ENCODE data around the gene HLA-E. TPM values are rescaled to one million over a fixed set of nuclear protein-coding genes. Genes with fewer than 3 reads are reported as not detected.
"Not testable (repeated sequence)": the region's sequence is repeated elsewhere in the genome, so short reads cannot be mapped to it uniquely, and the experiment has no call there.

Gene HLA-E
- total RNA-seq, 2 donors from 2014 or later: 332 to 370 TPM

DNA sequence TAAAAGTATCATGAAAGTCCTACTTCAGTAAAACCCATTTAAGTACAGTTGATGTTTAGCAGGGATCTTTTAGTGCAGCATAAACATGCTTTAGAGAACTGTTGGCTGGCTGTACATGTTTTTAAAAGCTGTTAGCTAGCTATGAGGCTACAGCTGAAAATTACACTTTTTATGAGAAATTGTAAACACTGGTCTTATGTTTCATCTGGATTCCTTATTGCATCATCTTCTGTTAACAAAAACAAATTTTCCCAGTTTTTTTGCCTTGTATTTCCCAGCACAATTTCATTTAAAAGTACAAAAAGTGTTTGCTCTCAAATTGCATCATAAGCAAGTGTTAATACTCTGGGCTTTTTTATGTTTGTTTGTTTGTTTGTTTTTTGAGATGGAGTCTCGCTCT lies 18.3 kb upstream of the HLA-E start:
- intact Hi-C loops (cut with DNase I, micrococcal nuclease): loop anchor here in 1 of 2 donors (10.0 kb wide), 1 partner anchor 124 kb away; no protein-coding TSS in a partner anchor
- DNase-seq (no peak), ATAC-seq (no peak)

DNA sequence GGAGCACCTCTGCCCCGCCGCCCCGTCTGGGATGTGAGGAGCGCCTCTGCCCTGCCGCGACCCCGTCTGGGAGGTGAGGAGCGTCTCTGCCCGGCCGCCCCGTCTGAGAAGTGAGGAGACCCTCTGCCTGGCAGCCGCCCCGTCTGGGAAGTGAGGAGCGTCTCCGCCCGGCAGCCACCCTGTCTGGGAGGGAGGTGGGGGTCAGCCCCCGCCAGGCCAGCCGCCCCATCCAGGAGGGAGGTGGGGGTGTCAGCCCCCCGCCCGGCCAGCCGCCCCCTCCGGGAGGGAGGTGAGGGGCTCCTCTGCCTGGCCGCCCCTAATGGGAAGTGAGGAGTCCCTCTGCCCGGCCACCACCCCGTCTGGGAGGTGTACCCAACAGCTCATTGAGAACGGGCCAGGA lies 14.2 kb upstream of the HLA-E start:
- intact Hi-C loops (cut with DNase I, micrococcal nuclease): loop anchor here in 1 of 2 donors (10.0 kb wide), 1 partner anchor 120 kb away; no protein-coding TSS in a partner anchor
- DNase-seq, ATAC-seq: not testable (repeated sequence)

DNA sequence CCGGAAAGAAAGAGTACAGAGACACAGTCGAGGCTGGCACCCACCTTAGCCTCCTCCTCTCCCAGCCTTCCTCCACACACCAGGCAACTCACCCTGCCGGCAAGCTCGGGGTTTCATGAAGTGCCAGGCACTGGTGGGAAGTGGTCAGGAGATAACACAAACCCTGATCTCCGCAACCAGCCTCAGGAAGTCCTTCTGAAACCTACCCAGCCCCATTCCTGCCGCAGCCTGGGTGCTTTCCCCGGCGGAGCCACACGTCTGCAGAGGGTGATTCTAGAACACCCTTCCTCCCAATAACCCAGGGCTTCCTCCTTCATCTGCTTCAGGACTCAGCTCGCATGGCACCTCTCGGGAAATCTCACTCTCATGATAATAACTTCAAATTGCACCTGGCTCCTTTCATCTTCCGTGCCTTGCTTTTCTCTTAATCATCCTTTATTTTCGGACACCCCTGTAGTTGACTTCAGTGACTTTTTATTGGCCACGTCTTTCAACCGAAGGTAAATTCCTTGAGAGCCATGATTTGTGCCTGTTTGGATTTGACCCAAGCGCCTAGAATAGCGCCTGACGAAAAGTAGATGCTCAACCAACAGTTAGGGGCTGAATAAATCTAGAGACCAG lies 8.7 kb upstream of the HLA-E start:
- intact Hi-C loops (cut with DNase I, micrococcal nuclease): loop anchor here (5.0 to 10.0 kb wide), 2 partner anchors 52 to 64 kb away; no protein-coding TSS in a partner anchor
- DNase-seq (no peak), ATAC-seq (peak; percentile 21)

DNA sequence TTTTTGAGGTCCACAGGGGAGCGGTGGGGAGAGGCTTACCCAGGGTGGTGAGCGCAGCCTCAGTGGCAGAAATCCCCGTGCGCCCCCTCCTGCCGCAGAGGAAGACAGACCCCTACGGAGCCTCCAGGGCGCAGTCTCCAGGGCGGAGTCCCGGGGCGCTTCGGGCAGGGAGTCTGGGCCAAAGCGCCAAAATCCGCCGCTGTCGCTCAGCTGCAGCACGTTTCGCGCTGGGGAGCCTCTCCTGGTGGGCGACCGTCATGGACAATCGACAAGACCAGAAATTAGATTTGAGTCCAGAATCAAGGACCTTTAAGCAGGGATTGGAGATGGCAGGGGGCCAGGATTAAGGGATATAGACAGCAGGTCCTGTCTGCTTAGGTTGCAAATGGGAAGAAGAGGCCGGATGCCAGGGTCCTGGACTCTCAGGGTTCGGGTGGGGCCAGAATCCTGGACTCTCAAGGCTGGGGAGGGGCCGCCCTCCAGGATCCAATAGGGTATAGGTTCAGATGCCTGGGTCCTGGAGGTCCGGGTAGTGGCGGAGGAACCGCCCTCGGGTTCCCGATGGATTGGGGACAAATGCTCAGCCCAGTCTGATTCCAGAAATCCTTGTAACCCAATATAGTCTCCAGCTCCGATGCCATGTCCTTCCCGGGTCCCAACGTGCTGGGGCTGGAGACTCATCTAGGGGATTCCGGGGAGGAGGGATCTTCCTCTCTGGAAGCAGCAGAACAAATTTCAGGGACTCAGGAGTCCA lies 7.9 kb upstream of the HLA-E start:
- intact Hi-C loops (cut with DNase I, micrococcal nuclease): loop anchor here (5.0 to 10.0 kb wide), 2 partner anchors 51 to 63 kb away; no protein-coding TSS in a partner anchor
- DNase-seq (no peak), ATAC-seq (no peak)

DNA sequence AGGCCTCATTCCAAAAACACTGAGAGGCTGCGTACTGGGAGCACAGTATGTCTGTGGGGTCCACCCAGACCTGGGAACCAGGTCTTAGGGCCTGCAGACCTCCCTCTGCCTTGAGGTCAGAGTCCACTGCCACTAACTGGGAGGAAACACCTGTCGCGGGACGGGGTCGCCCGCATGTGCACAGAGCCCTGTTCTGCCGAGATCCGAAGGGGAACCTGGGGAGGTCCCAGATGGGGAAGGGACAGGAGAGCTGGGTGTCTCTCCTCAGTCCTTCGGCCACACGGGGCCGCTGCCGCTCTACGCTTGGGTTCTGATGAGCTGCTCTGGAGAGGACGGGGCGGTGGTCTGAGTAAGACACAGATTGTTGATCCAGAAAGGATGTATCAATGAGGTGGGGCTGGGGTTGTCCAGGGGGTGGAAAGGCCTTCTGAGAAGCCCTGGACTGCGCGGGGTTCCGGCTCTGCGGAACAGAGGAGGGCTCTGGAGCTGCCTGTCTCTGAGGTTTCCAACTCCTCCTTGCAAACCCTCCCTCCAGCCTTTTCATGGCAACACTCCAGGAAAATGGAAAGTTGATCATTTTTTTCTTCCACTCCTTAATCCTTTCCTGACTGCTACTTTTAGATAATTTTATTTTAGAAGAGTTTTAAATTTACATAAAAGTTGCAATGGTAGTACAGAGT lies 7.2 kb upstream of the HLA-E start:
- intact Hi-C loops (cut with DNase I, micrococcal nuclease): loop anchor here (5.0 to 10.0 kb wide), 2 partner anchors 50 to 63 kb away; no protein-coding TSS in a partner anchor

DNA sequence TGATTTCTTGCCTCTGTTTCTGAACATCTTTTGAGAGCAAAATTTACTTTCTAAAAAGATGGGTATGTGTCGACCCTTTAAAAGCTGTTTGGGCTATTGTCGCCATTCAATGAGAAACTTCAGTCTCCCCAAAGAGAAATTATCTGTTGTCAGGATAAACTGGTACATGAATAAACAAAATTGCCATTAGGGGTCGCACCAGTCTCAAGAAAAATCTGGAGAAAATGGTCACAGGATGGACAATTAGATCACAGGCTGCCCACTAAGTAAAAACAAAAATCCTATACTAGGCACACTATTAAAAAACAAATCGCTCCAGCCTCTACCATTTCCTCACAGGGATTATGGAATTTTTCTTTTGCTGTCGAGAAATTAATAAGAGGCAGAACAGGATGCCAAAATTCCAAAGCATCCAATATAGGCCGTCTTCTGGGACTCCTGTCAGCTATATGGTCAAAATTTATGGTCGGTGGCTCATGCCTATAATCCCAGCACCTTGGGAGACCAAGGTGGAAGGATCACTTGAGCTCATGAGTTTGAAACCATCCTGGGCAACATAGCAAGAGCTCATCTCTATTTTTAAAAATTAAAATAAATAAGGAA lies 5.5 kb upstream of the HLA-E start:
- intact Hi-C loops (cut with DNase I, micrococcal nuclease): loop anchor here (5.0 to 10.0 kb wide), 2 partner anchors 49 to 61 kb away; no protein-coding TSS in a partner anchor
- ATAC-seq (peak; percentile 48), DNase-seq (no peak)

More for the DNA sequence above, 7.2 kb upstream of the HLA-E start:
- peak; percentile 54 to 89 for DNase-seq
- ATAC-seq: peak; percentile 94

DNA sequence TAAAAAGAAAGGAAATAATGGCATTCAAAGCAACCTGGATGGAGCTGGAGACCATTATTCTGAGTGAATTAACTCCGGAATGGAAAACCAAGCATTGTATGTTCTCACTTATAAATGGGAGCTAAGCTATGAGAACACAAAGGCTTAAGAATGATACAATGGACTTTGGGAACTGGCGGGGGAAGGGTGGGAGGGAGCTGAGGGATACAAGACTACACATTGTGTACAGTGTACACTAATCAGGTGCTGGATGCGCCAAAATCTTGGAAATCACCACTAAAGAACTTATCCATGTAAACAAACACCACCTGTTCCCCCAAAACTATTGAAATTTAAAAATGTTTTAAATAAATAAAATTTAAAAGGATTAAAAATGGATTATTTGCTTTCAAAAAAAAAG lies 4.1 kb upstream of the HLA-E start:
- ATAC-seq (no peak), DNase-seq (no peak)
- intact Hi-C loops (cut with DNase I, micrococcal nuclease): loop anchor here in 1 of 2 donors (10.0 kb wide), 1 partner anchor 60 kb away; no protein-coding TSS in a partner anchor

DNA sequence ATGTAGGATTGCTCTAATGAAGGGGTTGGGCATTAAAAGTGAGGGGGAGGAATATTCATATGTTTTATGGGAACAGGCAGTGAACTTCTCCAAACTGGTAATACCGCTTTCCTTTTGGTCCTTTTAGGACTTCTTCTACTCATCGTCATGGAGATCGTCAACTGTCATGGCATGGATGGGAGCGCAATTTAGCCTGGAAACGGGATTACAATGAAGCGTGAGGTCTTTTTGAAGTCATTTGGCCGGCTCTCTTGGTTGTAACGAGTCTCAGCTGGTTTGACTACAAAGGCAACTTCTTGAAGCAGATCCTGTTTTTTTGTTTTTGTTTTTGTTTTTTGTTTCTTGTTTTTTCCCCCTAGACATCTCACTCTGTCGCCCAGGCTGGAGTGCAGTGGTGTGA lies 1.4 kb upstream of the HLA-E start:
- DNase-seq: no peak
- intact Hi-C loops (cut with DNase I, micrococcal nuclease): loop anchor here in 1 of 2 donors (10.0 kb wide), 1 partner anchor 57 kb away; no protein-coding TSS in a partner anchor
- no peak for ATAC-seq

DNA sequence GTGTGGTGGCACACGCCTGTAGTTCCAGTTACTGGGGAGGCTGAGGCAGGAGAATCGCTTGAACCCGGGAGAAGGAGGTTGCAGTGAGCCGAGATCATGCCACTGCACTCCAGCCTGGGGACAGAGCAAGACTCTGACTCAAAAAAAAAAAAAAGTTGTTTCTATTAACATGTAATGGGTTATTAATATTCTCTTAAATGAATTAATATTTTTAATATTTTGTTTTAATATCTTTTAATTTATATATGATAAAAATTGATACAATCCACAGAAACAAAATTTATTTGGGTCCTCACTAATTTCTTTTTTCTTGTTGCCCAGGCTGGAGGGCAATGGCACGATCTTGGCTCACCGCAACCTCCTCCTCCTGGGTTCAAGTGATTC lies 620 bp upstream of the HLA-E start:
- not testable (repeated sequence) for ATAC-seq, DNase-seq
- intact Hi-C loops (cut with DNase I, micrococcal nuclease): loop anchor here in 1 of 2 donors (10.0 kb wide), 1 partner anchor 56 kb away; no protein-coding TSS in a partner anchor

DNA sequence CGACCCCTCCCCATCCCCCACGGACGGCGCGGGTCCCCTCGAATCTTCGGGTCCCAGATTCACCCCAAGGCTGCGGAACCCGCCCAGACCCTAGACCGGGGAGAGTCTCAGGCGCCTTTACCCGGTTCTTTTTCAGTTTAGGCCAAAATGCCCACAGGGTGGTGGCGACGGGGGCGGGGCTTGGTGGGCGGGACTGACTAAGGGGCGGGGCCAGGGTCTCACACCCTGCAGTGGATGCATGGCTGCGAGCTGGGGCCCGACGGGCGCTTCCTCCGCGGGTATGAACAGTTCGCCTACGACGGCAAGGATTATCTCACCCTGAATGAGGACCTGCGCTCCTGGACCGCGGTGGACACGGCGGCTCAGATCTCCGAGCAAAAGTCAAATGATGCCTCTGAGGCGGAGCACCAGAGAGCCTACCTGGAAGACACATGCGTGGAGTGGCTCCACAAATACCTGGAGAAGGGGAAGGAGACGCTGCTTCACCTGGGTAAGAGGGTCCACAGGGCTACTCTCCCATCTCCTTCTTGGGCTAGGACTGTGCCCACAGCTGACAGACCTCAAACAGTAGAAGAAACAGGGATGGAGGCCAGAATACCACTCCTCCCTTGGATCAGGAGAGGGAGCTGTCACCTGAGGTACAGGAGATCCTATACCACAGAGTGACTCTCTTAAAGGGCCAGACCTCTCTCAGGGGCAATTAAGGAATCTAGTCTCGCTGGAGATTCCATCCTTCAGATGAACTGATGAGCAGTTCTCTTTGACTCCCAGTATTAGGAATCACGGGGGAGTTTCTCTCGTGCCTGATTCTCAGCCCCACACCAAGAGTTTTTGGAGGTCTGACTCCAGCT lies 942 bp downstream of the HLA-E start:
- intact Hi-C loops (cut with DNase I, micrococcal nuclease): no loop called here
- ATAC-seq (peak; percentile 81), DNase-seq (peak; percentile 75 to 83)

DNA sequence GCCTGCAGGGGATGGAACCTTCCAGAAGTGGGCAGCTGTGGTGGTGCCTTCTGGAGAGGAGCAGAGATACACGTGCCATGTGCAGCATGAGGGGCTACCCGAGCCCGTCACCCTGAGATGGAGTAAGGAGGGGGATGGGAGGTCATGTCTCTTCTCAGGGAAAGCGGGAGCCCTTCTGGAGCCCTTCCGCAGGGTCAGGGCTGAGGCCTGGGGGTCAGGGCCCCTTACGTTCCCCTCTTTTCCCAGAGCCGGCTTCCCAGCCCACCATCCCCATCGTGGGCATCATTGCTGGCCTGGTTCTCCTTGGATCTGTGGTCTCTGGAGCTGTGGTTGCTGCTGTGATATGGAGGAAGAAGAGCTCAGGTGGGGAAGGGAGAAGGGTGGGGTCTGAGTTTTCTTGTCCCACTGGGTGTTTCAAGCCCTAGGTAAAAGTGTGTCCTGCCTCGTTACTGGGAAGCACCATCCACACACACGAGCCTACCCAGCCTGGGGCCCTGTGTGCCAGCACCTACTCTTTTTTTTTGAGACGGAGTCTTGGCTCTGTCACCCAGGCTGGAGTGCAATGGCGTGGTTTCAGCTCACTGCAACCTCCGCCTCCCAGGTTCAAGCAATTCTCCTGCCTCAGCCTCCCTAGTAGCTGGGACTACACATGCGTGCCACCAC lies 2.1 kb downstream of the HLA-E start:
- intact Hi-C loops (cut with DNase I, micrococcal nuclease); DNase-seq; ATAC-seq: not testable (repeated sequence)

DNA sequence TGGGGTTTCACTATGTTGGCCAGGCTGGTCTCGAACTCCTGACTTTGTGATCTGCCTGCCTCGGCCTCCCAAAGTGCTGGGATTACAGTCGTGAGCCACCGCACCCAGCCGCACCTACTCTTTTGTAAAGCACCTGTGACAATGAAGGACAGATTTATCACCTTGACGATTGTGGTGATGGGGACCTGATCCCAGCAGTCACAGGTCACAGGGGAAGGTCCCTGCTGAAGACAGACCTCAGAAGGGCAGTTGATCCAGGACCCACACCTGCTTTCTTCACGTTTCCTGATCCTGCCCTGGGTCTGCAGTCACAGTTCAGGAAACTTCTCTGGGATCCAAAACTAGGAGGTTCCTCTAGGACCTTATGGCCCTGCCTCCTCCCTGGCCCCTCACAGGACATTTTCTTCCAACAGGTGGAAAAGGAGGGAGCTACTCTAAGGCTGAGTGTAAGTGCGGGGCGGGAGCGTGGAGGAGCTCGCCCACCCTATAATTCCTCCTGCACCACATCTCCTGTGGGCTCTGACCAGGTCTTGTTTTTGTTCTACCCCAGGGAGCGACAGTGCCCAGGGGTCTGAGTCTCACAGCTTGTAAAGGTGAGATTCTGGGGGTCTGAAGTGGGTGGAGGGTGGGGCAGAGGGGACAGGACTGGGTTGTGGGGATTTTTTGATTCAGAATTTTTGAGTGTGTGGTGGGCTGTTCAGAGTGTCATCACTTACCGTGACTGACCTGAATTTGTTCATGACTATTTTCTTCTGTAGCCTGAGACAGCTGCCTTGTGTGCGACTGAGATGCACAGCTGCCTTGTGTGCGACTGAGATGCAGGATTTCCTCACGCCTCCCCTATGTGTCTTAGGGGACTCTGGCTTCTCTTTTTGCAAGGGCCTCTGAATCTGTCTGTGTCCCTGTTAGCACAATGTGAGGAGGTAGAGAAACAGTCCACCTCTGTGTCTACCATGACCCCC lies 3.0 kb downstream of the HLA-E start:
- ATAC-seq (no peak), DNase-seq (no peak)
- intact Hi-C loops (cut with DNase I, micrococcal nuclease): no loop called here

DNA sequence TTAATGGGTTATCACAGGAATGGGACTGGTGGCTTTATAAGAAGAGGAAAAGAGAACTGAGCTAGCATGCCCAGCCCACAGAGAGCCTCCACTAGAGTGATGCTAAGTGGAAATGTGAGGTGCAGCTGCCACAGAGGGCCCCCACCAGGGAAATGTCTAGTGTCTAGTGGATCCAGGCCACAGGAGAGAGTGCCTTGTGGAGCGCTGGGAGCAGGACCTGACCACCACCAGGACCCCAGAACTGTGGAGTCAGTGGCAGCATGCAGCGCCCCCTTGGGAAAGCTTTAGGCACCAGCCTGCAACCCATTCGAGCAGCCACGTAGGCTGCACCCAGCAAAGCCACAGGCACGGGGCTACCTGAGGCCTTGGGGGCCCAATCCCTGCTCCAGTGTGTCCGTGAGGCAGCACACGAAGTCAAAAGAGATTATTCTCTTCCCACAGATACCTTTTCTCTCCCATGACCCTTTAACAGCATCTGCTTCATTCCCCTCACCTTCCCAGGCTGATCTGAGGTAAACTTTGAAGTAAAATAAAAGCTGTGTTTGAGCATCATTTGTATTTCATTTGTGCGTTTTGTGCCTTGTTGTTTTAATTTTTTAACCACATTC lies 4.4 kb downstream of the HLA-E start:
- intact Hi-C loops (cut with DNase I, micrococcal nuclease): no loop called here
- ATAC-seq (no peak), DNase-seq (no peak)

DNA sequence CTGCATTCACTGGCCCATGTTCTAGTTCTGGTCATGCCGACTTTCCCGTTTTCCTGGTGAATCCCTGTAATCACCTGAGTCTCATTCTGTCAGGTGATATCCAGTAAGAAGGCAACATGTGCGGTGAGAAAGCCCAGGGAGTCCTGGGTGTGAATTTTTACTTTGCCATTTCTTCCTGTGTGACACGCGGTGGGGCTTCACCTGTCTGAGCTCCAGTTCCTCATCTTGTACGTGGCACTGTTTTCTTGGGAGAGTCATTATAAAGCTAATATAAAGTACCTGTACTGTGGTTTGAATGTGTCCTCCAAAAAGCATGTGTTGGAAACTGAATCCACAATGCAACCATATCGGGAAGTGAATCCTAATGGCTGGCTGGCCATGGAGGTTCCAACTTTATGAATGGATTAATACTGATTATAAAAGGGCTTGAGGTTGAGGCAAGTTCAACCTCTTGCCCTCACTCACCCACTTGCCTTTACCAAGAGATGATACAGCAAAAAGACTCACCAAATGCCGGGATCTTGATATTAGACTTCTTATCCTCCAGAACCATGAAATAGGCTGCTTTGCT lies 5.1 kb downstream of the HLA-E start:
- intact Hi-C loops (cut with DNase I, micrococcal nuclease): no loop called here
- DNase-seq: no peak
- no peak for ATAC-seq

DNA sequence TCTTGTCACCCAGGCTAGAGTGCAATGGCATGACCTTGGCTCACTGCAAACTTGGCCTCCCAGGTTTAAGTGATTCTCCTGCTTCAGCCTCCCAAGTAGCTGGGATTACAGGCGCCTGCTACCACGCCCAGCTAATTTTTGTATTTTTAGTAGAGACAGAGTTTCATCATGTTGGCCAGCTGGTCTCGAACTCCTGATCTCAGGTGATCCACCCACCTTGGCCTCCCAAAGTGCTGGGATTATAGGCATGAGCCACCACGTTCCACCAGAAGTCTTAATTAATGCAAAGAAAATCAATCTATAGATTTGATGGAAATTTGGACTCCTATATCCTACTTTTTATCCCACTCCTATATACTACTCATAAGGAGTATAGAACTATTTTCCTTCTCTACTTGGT lies 5.8 kb downstream of the HLA-E start:
- ATAC-seq; DNase-seq; intact Hi-C loops (cut with DNase I, micrococcal nuclease): not testable (repeated sequence)

DNA sequence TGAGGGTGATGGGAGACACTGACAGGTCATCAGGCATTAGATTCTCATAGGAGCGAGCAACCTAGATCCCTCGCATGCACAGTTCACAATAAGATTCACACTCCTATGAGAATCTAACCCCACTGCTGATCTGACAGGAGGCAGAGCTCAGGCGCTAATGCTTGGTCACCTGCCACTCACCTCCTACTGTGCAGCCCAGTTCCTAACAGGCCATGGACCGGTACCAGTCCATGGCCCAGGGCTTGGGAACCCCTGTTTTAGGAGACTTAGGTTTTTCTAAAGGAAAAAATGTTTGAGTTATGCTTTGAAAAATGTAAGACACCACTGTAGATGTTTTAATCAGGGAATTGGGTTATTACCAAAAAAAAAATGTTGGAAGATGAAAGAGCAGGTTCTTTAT lies 6.7 kb downstream of the HLA-E start:
- DNase-seq: no peak
- intact Hi-C loops (cut with DNase I, micrococcal nuclease): no loop called here
- no peak for ATAC-seq

Data from left colon (tissue), 2 donors.